PC-3 (cell line): ENCODE results near the gene SCARB1. TPM values are rescaled to one million over a fixed set of nuclear protein-coding genes. Genes with fewer than 3 reads are reported as not detected.

ENCODE experiments used
- ATAC-seq: fragments of 200-7000 bp; cut with Tn5 transposase; 2 replicates; pipeline ENCODE4 v1.9.1; 2020; ENCODE audit warnings: mild to moderate bottlenecking, moderate library complexity
- BruUV-seq: library from RNA; stranded (reverse); fragments of 400-500 nt; replicated peaks from 2 replicates; lab custom pipeline; 2021; lab: Mats Ljungman, UMichigan
- CTCF ChIA-PET: fragments of 300-600 bp; sonication (Branson Sonifier 250); formaldehyde crosslinking; loops from one replicate; lab custom pipeline; 2022; ENCODE audit warnings: antibody characterized with exemption; lab: Charles Lee
- POLR2A ChIA-PET: fragments of 300-600 bp; sonication (Branson Sonifier 250); formaldehyde crosslinking; loops from one replicate; lab custom pipeline; 2022; ENCODE audit warnings: antibody characterized with exemption; ENCODE audit not compliant: unreplicated experiment; lab: Charles Lee
- DNase-seq: peaks from one replicate; pipeline ENCODE4 v3.0.0-alpha.2; 2015
- H2AFZ ChIP-seq: fragments of 300-600 bp; sonication (generic); 2 replicates; pipeline ENCODE4 v1.6.0; 2016; ENCODE audit warnings: antibody characterized with exemption, low read length
- H3F3A ChIP-seq: fragments of 300-600 bp; sonication (generic); one replicate; pipeline ENCODE4 v1.6.0; 2017; ENCODE audit warnings: antibody characterized with exemption, low read length, control low read depth, mild to moderate bottlenecking; ENCODE audit not compliant: unreplicated experiment
- H3K27ac ChIP-seq: fragments of 300-600 bp; sonication (generic); 2 replicates; pipeline ENCODE4 v1.5.1; 2016; ENCODE audit warnings: mild to moderate bottlenecking, low read length
- H3K27me3 ChIP-seq: fragments of 300-600 bp; sonication (generic); 2 replicates; pipeline ENCODE4 v1.6.1; 2016; ENCODE audit warnings: low read length, mixed read lengths
- H3K36me3 ChIP-seq: fragments of 300-600 bp; sonication (generic); 2 replicates; pipeline ENCODE4 v1.6.1; 2016; ENCODE audit warnings: low read depth, mixed run types, low read length, mixed read lengths
- H3K4me1 ChIP-seq: fragments of 300-600 bp; sonication (generic); 2 replicates; pipeline ENCODE4 v1.5.1; 2016; ENCODE audit warnings: low read length; ENCODE audit not compliant: insufficient read depth
- H3K4me2 ChIP-seq: fragments of 300-600 bp; sonication (generic); 2 replicates; pipeline ENCODE4 v1.6.0; 2016; ENCODE audit warnings: low read length
- H3K4me3 ChIP-seq: fragments of 300-600 bp; sonication (generic); 2 replicates; pipeline ENCODE4 v1.5.1; 2016; ENCODE audit warnings: mild to moderate bottlenecking, low read length, mixed read lengths
- H3K79me2 ChIP-seq: fragments of 300-600 bp; sonication (generic); 2 replicates; pipeline ENCODE4 v1.6.1; 2017; ENCODE audit warnings: low read length, mixed read lengths
- H3K9ac ChIP-seq: fragments of 300-600 bp; sonication (generic); 2 replicates; pipeline ENCODE4 v1.6.0; 2016; ENCODE audit warnings: mild to moderate bottlenecking, low read length
- H3K9me2 ChIP-seq: fragments of 300-600 bp; sonication (generic); replicated peaks from 2 replicates; pipeline ENCODE4 v1.6.1; 2016; ENCODE audit warnings: mixed run types, low read length, mixed read lengths
- H3K9me3 ChIP-seq: fragments of 300-600 bp; sonication (generic); 2 replicates; pipeline ENCODE4 v1.6.1; 2016; ENCODE audit warnings: low read length, mixed read lengths
- H4K20me1 ChIP-seq: fragments of 300-600 bp; sonication (generic); 2 replicates; pipeline ENCODE4 v1.6.1; 2016; ENCODE audit warnings: low read length, mixed read lengths
- EZH2 ChIP-seq: fragments of 300-600 bp; sonication (generic); IDR thresholded peaks from one replicate; pipeline ENCODE4 v1.6.1; 2017; ENCODE audit warnings: antibody characterized with exemption, mild to moderate bottlenecking, low read length; ENCODE audit not compliant: unreplicated experiment
- EZH2phosphoT487 ChIP-seq: fragments of 300-600 bp; sonication (generic); IDR thresholded peaks from 2 replicates; pipeline ENCODE4 v1.6.1; 2018; ENCODE audit warnings: mild to moderate bottlenecking, antibody characterized with exemption, low read length, borderline replicate concordance
- intact Hi-C: fragments of 100-400 bp; cut with micrococcal nuclease; formaldehyde crosslinking; loops from 2 replicates; pipeline ENCODE4 v1.9.0; 2023
- total RNA-seq: library from RNA; depleted of rRNA; stranded (reverse); fragments of >200 nt; gene quantifications from 2 replicates; pipeline ENCODE4 v1.2.3, GENCODE V29; 2014
- TF ChIP-seq, protein P1 (sequence below): fragments of 300-600 bp; sonication (generic); conservative IDR thresholded peaks from 2 replicates; pipeline ENCODE4 v1.5.1; 2017; ENCODE audit warnings: antibody characterized with exemption, low read depth, mild to moderate bottlenecking, low read length

Gene SCARB1
- total RNA-seq, 1 experiment from 2014 or later = 79.1 TPM

DNA sequence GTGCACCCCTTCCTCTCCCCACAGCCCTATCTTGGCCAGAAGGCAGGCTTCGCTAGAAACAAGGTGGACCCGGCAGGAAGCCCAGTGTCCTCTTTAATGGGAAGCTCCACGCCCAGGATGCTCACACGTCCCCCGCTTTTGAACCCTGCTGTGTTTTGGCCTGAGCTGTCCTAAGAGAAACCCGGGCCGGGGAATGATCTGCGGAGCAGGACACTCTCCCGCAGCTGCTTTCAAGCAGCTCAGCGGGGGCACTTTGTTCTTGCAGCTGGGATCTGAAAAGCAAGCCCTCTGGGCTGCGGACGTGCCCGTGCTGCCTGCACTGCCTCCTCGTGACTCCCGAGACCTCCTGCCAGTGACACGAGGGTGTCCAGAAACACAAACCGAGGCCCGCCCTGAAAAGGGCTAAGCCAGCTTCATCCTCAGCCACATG is 30.0 kb downstream of the SCARB1 start:
- no peak overlapping the region for H3K4me3 ChIP-seq
- H3K27ac ChIP-seq = no peak overlapping the region
- peaks cover 3% of the 10 kb centered on the region; the same call in 1 of the 2 replicates for H3K36me3 ChIP-seq
- no peaks in the 10 kb centered on the region for H4K20me1 ChIP-seq
- H3K9ac ChIP-seq = no peak overlapping the region
- ATAC-seq (no peak), DNase-seq (no peak)
- H3K27me3 ChIP-seq = no peaks in the 10 kb centered on the region
- peaks cover 41% of the 10 kb centered on the region for H3K4me1 ChIP-seq
- H3K9me2 ChIP-seq = no peaks in the 10 kb centered on the region
- H2AFZ ChIP-seq = no peak overlapping the region
- H3K4me2 ChIP-seq = no peak overlapping the region
- POLR2A ChIA-PET = no interaction called here
- H3K9me3 ChIP-seq = no peaks in the 10 kb centered on the region
- intact Hi-C loops = no loop called here
- no peak for TF ChIP-seq EZH2phosphoT487
- no peak for TF ChIP-seq EZH2
- TF ChIP-seq, protein P1, sequence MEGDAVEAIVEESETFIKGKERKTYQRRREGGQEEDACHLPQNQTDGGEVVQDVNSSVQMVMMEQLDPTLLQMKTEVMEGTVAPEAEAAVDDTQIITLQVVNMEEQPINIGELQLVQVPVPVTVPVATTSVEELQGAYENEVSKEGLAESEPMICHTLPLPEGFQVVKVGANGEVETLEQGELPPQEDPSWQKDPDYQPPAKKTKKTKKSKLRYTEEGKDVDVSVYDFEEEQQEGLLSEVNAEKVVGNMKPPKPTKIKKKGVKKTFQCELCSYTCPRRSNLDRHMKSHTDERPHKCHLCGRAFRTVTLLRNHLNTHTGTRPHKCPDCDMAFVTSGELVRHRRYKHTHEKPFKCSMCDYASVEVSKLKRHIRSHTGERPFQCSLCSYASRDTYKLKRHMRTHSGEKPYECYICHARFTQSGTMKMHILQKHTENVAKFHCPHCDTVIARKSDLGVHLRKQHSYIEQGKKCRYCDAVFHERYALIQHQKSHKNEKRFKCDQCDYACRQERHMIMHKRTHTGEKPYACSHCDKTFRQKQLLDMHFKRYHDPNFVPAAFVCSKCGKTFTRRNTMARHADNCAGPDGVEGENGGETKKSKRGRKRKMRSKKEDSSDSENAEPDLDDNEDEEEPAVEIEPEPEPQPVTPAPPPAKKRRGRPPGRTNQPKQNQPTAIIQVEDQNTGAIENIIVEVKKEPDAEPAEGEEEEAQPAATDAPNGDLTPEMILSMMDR = no peak
- H3F3A ChIP-seq = peaks cover 5% of the 10 kb centered on the region
- no TSS peak for BruUV-seq
- CTCF ChIA-PET = no interaction called here
- H3K79me2 ChIP-seq = peaks cover 79% of the 10 kb centered on the region

DNA sequence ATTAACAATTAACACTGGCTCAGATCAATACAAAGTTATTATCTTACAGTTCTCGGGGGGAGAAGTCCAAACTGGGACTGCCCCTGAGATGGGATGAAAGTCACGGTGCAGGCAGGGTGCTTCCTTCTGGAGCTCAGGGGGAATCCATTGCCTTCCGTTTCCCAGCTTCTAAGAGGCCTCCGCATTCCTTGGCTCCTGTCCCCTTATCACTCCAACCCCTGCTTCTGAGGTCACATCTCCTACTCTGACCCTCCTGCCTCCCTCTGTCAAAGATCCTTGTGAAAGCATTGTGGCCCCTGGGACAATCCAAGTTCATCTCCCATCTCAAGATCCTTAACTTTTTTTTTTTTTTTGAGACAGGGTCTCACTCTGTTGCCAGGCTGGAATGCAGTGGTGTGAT is 30.8 kb downstream of the SCARB1 start:
- no peak for DNase-seq
- CTCF ChIA-PET = no interaction called here
- intact Hi-C loops = no loop called here

DNA sequence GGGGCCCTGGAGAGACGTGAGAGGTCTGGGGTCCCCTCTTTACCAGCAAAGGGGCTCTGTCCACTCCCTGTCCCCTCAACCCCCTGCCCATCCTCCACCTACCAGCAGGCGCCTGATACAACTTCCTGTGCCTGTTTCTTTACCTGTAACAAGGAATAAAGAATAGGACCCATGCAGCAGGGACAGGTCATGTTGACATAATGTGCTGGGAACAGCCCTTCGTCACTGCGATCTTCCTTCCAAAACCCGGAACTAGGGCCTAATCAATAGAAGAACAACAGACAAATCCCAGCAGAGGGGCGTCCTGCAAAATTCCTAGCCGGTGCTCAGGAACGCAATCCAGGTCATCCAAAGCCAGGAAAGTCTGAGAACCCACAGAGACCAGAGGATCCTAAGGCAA is 32.1 kb downstream of the SCARB1 start:
- Histone ChIP-seq H3K79me2 (peaks cover 79% of the 10 kb centered on the region), H3K9ac (no peak overlapping the region), H3K4me1 (peaks cover 36% of the 10 kb centered on the region), H3K4me2 (no peak overlapping the region), H4K20me1 (no peaks in the 10 kb centered on the region), H3K36me3 (peaks cover 3% of the 10 kb centered on the region; the same call in 1 of the 2 replicates), H3K27me3 (no peaks in the 10 kb centered on the region), H2AFZ (no peak overlapping the region), H3F3A (peaks cover 8% of the 10 kb centered on the region), H3K27ac (no peak overlapping the region), H3K9me2 (no peaks in the 10 kb centered on the region), H3K4me3 (no peak overlapping the region), H3K9me3 (no peaks in the 10 kb centered on the region)
- DNase-seq = no peak
- TF ChIP-seq, protein P1 = no peak
- TF ChIP-seq EZH2 = no peak
- no peak for TF ChIP-seq EZH2phosphoT487
- no peak for ATAC-seq
- intact Hi-C loops = no loop called here
- POLR2A ChIA-PET = no interaction called here
- no TSS peak for BruUV-seq
- CTCF ChIA-PET = no interaction called here

More for the DNA sequence above, 30.8 kb downstream of the SCARB1 start:
- Histone ChIP-seq H3K79me2 (peaks cover 86% of the 10 kb centered on the region), H4K20me1 (no peaks in the 10 kb centered on the region), H2AFZ (no peak overlapping the region), H3K36me3 (peaks cover 3% of the 10 kb centered on the region; the same call in 1 of the 2 replicates), H3K4me3 (no peak overlapping the region), H3K9me2 (no peaks in the 10 kb centered on the region), H3K27ac (no peak overlapping the region), H3K27me3 (no peaks in the 10 kb centered on the region), H3K4me1 (peaks cover 43% of the 10 kb centered on the region), H3K9ac (no peak overlapping the region), H3F3A (peaks cover 5% of the 10 kb centered on the region), H3K4me2 (no peak overlapping the region), H3K9me3 (no peaks in the 10 kb centered on the region)
- TF ChIP-seq EZH2 = no peak
- POLR2A ChIA-PET = no interaction called here
- no peak for ATAC-seq
- BruUV-seq = no TSS peak
